Neutrophil (primary cell): ENCODE measurements around the gene LONP1.

Experiments used
- H3K27ac ChIP-seq: fragments of 200-600 bp; sonication (generic); 2 replicates; pipeline ENCODE4 v1.5.1; 2016; ENCODE audit warnings: mild to moderate bottlenecking, moderate library complexity
- H3K27me3 ChIP-seq: fragments of 200-600 bp; sonication (generic); 2 replicates; pipeline ENCODE4 v1.6.0; 2016; ENCODE audit warnings: mild to moderate bottlenecking
- H3K36me3 ChIP-seq: fragments of 200-600 bp; sonication (generic); 2 replicates; pipeline ENCODE4 v1.5.1; 2017
- H3K4me1 ChIP-seq, 2 experiments: fragments of 200-600 bp in 1 of 2; sonication (generic) in 1 of 2; 1 replicate in 1 of 2; 2 replicates in 1 of 2; pipeline versions ENCODE4 v1.5.1 to v1.6.1; 2013 to 2016; ENCODE audit warnings: low read depth in 1 of 2, low read length in 1 of 2, mild to moderate bottlenecking in 1 of 2, moderate library complexity in 1 of 2; ENCODE audit not compliant: control insufficient read depth in 1 of 2, insufficient read depth in 1 of 2
- H3K4me3 ChIP-seq, 2 experiments: fragments of 200-600 bp in 1 of 2; sonication (generic) in 1 of 2; 1 replicate in 1 of 2; 2 replicates in 1 of 2; pipeline ENCODE4 v1.5.1; 2013 to 2016; ENCODE audit warnings: low read depth in 1 of 2, low read length in 1 of 2, mild to moderate bottlenecking in 1 of 2, moderate library complexity in 1 of 2
- H3K9me3 ChIP-seq: fragments of 200-600 bp; sonication (generic); 2 replicates; pipeline ENCODE4 v1.5.1; 2016
- CTCF ChIP-seq: fragments of 200-600 bp; sonication (generic); IDR thresholded peaks from 2 replicates; pipeline ENCODE4 v1.5.1; 2016; ENCODE audit warnings: antibody characterized with exemption

LONP1 gene

GRCh38 chr19:5686647-5687359, 33.1 kb downstream of the LONP1 start:
- peaks cover 1% of the 10 kb centered on the region for H3K36me3 ChIP-seq
- H3K4me3 ChIP-seq, result peak overlapping the region; percentile 68 to 91
- H3K27ac ChIP-seq, result peak overlapping the region; percentile 88
- peaks cover 34 to 45% of the 10 kb centered on the region in 2 experiments for H3K4me1 ChIP-seq
- peaks cover under 1% of the 10 kb centered on the region for H3K27me3 ChIP-seq
- TF ChIP-seq CTCF, result peak; percentile 87
- no peaks in the 10 kb centered on the region for H3K9me3 ChIP-seq

- Histone ChIP-seq H3K9me3 (no peaks in the 10 kb centered on the region), H3K27me3 (peaks cover 6% of the 10 kb centered on the region), H3K27ac (peak overlapping the region; percentile 88), H3K4me1 (peaks cover 30 to 41% of the 10 kb centered on the region in 2 experiments), H3K4me3 (peak overlapping the region; percentile 68 to 91), H3K36me3 (no peaks in the 10 kb centered on the region)
- TF ChIP-seq CTCF, result no peak
Observed at GRCh38 chr19:5686326-5686646, 33.7 kb downstream of the LONP1 start.

GRCh38 chr19:5684694-5685430, 35.1 kb downstream of the LONP1 start:
- Histone ChIP-seq H3K4me3 (no peak overlapping the region), H3K27ac (no peak overlapping the region), H3K27me3 (peaks cover 6% of the 10 kb centered on the region), H3K36me3 (no peaks in the 10 kb centered on the region), H3K4me1 (peaks cover 29 to 38% of the 10 kb centered on the region in 2 experiments), H3K9me3 (no peaks in the 10 kb centered on the region)
- TF ChIP-seq CTCF, result no peak

GRCh38 chr19:5683177-5683886, 36.6 kb downstream of the LONP1 start:
- no peak overlapping the region for H3K27ac ChIP-seq
- H3K4me1 ChIP-seq, result peaks cover 33 to 40% of the 10 kb centered on the region in 2 experiments
- TF ChIP-seq CTCF, result no peak
- H3K36me3 ChIP-seq, result no peaks in the 10 kb centered on the region
- no peak overlapping the region for H3K4me3 ChIP-seq
- H3K27me3 ChIP-seq, result peaks cover 6% of the 10 kb centered on the region
- no peaks in the 10 kb centered on the region for H3K9me3 ChIP-seq

- H3K27ac ChIP-seq, result no peak overlapping the region
- no peaks in the 10 kb centered on the region for H3K9me3 ChIP-seq
- H3K36me3 ChIP-seq, result no peaks in the 10 kb centered on the region
- peaks cover 28 to 32% of the 10 kb centered on the region in 2 experiments for H3K4me1 ChIP-seq
- no peak overlapping the region for H3K4me3 ChIP-seq
- H3K27me3 ChIP-seq, result peaks cover 6% of the 10 kb centered on the region
- no peak for TF ChIP-seq CTCF
Observed at GRCh38 chr19:5682107-5682482, 37.9 kb downstream of the LONP1 start.
